Putamen (tissue), 1 donor: ENCODE results near the gene RNU6-7.

Experiments used
- DNase-seq: peaks from one replicate; pipeline ENCODE4 v3.0.0-alpha.2; 2016; ENCODE audit warnings: low spot score

The RNU6-7 gene

GRCh38 chr14:32205554-32205953, 3.7 kb downstream of the RNU6-7 start:
- DNase-seq: no peak

- DNase-seq: no peak
Measured at GRCh38 chr14:32205984-32206383, 4.1 kb downstream of the RNU6-7 start.

DNA sequence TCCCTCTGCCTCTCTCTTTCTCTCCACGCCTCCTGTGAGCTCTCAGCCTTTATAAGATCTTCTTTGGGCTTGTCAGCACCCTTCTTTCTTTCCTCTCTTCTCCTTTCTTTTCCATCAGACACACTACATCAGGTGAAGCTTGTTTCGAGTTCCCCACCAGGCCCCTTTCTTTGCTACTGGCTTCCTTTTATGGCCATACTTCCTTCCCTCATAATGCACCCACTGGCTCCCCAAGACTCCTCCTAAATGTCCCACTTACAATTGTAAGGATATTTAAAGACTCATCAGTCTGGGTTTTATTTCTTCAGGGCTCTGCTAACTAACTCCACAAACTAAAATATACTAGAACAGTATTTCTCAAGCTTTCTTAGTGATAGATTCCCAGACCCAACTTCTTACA, 4.7 kb downstream of the RNU6-7 start:
- DNase-seq: no peak

- DNase-seq: no peak
Measured at GRCh38 chr14:32208490-32208889, 6.6 kb downstream of the RNU6-7 start.

DNA sequence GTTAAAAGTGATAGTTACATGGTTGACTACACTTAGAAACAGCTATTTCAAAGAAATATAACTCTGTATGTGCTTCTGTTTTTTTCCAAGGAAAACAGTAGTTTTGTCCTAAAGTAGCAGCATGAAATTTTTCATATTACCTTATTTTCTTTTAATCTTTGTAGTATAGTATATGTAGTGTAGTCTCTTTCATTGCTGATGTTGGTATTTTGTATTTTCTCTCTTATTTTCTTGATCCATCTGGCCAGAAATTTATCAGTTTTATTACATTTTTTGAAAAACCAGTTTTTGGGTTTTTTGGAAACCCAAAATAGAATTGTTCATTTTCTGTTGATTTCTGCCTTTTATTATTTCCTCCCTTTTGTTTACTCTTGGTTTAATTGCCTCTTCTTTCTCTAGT, 7.6 kb downstream of the RNU6-7 start:
- no peak for DNase-seq

DNA sequence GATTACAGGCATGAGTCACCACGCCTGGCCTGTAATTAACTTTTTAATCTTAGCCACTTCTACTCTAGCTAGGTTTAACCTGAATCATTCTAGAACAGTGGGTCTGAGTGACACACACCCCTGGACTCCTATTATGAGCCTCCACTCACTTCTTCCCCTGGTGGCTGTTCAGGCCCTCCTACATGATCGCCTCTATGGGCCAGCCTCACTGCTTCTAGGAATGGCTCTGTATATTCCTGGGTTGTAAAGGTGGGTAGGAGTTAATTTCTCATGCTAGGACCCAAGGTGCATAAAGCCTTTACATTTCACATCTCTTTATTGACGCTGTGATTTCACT, 9.2 kb downstream of the RNU6-7 start:
- DNase-seq: no peak

DNA sequence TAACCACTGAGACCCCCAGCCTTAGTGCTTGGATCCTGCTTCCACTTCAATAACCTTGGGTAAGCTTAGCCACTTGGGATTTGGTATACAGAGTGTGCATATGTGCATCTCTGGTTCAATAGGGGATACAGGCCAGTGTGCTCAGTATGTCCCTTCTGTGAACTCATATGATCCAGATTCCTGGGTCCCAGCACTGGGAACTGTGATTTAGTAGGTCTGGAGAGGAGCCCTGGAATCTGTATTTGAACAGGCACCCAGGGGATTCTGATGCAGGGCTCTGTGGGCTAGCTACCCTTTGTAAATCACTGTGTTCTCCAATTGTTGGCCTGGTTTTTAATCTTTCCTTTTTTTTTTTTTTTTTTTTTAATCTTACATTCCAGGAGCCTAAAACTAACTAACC, 11.0 kb downstream of the RNU6-7 start:
- DNase-seq: no peak

GRCh38 chr14:32217301-32217700, 15.5 kb downstream of the RNU6-7 start:
- no peak for DNase-seq

GRCh38 chr14:32224737-32225377, 23.0 kb downstream of the RNU6-7 start:
- DNase-seq: no peak

- DNase-seq: no peak
Measured at GRCh38 chr14:32225378-32225920, 23.6 kb downstream of the RNU6-7 start.

DNA sequence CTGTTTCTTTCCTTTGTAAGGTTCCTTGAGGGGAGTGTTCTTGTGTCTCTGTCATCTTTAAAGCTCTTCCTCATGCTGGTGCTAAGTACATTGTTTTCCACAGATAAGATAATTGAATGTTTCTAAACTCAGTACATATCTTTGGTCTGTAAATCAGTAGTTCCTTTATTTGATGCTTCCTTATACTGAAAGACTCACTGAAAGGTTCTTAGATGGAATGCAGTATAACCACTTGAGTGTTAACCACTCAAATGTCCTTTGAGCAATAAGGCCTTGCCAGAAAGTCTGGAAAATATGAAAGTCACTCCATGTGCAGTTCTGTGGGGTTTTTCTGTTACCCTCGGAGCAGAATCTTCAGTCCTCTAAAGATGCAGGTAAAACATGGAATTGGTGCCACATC, 24.2 kb downstream of the RNU6-7 start:
- no peak for DNase-seq

DNA sequence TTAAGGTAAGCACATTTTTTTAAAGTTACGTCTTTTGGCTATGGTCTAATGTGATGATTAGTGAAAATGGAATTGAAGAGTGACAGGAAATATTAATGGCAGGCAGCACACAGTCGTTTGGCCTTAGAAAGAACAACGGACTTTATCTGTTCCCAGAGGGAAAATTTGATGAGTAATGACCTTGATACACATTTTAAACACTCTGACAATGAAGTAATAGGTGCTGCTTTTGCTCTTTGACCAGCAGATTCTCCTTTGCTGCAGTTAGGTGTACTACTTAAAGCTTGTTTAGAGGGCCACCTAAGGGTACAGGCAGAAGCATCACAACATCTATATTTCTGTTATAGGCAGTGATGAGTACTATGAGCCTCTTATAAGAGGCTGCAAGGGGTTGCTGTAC, 28.3 kb downstream of the RNU6-7 start:
- no peak for DNase-seq

- no peak for DNase-seq
Measured at GRCh38 chr14:32230695-32231280, 28.9 kb downstream of the RNU6-7 start.

- no peak for DNase-seq
Measured at GRCh38 chr14:32232481-32232880, 30.6 kb downstream of the RNU6-7 start.

- DNase-seq: no peak
Measured at GRCh38 chr14:32233260-32233659, 31.4 kb downstream of the RNU6-7 start.

DNA sequence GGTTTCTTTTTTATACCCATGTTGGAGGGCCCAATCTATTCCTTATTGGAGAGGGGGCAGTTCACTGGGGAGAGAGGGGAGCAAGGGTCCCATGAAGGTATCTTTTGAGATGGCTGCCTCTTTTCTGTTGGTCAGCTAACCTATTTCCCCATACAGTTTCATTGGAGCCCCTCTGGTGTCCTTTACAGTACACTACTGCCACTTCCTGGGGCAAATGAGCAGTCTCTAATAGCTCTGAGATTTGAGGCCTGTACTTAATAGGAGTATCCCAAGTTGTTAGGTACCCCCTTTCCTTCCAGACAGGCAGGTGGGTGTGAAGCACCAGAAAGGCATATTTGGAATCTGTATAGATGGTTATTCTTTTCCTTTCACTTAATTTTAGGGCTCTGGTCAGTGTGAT, 42.6 kb downstream of the RNU6-7 start:
- DNase-seq: no peak

DNA sequence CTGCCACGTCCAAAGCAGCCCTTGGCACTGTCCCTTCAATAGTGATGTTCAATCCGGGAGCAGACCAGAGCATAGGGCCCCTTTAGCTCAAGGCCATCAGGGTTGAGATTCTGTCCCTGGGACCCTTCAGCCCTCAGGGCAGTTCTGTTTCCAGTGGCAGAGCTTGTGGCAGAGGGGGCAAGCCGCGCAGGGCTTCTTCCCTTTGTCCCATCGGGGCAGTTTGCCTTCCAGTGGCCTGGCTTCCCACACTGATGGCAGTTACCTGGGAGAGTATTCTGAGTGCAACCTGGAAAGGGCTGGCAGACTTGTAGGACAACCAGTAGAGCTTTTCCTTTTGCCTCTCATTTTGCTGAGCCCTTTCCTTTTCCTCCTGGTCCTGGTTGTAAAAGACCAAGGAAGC, 44.9 kb downstream of the RNU6-7 start:
- DNase-seq: no peak

- no peak for DNase-seq
Measured at GRCh38 chr14:32249371-32249770, 47.5 kb downstream of the RNU6-7 start.

- DNase-seq: no peak
Measured at GRCh38 chr14:32249780-32250179, 47.9 kb downstream of the RNU6-7 start.

- peak; percentile 47 for DNase-seq
Measured at GRCh38 chr14:32250681-32251080, 48.8 kb downstream of the RNU6-7 start.

- no peak for DNase-seq
Measured at GRCh38 chr14:32251530-32251929, 49.7 kb downstream of the RNU6-7 start.
